T-helper 9 cell (primary cell): ENCODE data around the gene ZNF695.
A peak's percentile ranks its signal among the peaks of the same experiment; 100 is the strongest.
"Not testable (repeated sequence)": the region's sequence is repeated elsewhere in the genome, so short reads cannot be mapped to it uniquely, and the experiment has no call there.

Experiments used
- DNase-seq: peaks from one replicate; pipeline ENCODE4 v3.0.0-alpha.2; 2020
- total RNA-seq, 2 donors: gene quantifications; one replicate each; lab custom pipeline; 2026; lab: John Stamatoyannopoulos, UW

Gene ZNF695
- 0.07 to 0.24 reads per million in 2 donors for total RNA-seq

GRCh38 chr1:247007511-247008405, at the start of gene ZNF695:
Gene ZNF695, minus strand, starts transcription at chr1:247008057. Its CDS starts 149 bp downstream, at chr1:247007908.
- peak; percentile 1 for DNase-seq

GRCh38 chr1:247056071-247056470, 48.2 kb upstream of the ZNF695 start:
- DNase-seq, result no peak

DNA sequence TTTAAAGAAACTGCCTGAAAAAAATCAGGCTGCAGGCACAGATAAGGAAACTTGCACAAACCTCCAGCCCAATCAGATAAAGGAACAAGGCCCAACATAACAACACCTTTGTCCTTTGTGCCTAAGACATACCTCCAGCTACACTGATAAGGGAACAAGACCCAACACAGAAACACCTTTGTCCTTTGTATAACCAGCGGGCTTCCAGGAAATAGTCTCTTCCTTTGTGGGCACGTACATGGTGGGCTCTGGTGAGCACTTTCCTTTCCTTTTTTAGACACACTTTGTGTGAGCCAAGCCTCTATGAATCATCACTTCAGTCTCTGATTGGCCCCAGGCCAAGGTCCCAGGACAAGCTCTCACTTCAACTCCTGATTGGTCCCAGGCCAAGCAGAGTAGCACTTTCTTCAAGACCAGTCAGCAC, 47.1 kb upstream of the ZNF695 start:
- no peak for DNase-seq

- DNase-seq, result no peak
Observed at GRCh38 chr1:247047702-247048101, 39.8 kb upstream of the ZNF695 start.

GRCh38 chr1:247047260-247047659, 39.4 kb upstream of the ZNF695 start:
- DNase-seq, result no peak

- no peak for DNase-seq
Observed at GRCh38 chr1:247043406-247043805, 35.5 kb upstream of the ZNF695 start.

DNA sequence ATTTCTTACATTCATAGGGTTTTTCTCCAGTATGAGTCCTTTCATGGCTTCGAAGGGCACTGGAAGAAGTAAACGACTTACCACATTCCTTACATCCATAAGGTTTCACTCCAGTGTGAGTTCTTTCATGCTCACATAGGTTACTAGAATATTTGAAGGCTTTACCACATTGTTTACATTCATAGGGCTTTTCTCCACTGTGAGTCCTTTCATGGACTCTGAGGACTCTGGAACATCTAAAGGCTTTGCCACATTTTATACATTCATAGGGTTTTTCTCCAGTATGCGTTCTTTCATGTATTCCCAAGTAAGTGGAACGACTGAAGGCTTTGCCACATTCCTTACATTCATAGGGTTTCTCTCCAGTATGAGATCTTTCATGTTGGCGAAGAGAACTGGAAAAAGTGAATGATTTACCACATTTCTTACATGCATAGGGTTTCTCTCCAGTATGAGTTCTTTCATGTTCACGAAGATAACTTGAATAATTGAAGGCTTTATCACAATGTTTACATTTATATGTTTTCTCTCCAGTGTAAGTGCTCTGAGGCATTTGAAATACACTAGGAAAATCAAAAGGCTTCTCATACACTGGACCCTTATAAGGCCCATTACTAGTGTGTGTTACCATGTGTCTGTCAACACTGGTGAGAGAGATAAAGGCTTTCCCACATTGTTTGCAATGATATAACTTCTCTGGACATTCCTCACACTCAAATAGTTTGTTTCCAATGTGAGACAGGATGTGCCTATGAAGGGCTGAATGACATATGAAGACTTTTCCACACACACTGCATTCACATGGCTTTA, 29.9 kb upstream of the ZNF695 start:
- DNase-seq, result no peak

- not testable (repeated sequence) for DNase-seq
Observed at GRCh38 chr1:247032306-247032705, 24.4 kb upstream of the ZNF695 start.

- not testable (repeated sequence) for DNase-seq
Observed at GRCh38 chr1:247024658-247025057, 16.8 kb upstream of the ZNF695 start.

GRCh38 chr1:247013391-247013790, 5.5 kb upstream of the ZNF695 start:
- no peak for DNase-seq

GRCh38 chr1:247008406-247008799, 546 bp upstream of the ZNF695 start:
- DNase-seq, result no peak

- not testable (repeated sequence) for DNase-seq
Observed at GRCh38 chr1:247004081-247004480, 3.8 kb downstream of the ZNF695 start.

DNA sequence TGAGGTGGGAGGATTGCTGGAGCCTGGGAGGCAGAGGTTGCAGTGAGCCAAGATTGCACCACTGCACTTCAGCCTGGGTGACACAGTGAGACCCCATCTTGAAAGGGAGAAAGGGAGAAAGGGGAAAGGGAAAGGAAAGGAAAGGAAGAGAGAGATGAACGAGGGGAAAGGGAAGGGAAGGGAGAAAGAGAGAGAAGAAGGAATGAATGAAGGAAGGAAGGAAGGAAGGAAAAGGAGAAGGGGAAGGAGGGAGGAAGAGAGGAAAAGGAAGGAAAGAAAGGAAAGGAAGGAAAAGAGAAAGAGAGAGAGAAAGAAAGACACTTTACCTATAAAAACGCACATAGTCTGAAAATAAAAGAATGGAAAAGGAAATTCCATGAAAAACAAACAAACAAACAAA, 18.0 kb downstream of the ZNF695 start:
- no peak for DNase-seq

- no peak for DNase-seq
Observed at GRCh38 chr1:246988316-246988715, 19.5 kb downstream of the ZNF695 start.

DNA sequence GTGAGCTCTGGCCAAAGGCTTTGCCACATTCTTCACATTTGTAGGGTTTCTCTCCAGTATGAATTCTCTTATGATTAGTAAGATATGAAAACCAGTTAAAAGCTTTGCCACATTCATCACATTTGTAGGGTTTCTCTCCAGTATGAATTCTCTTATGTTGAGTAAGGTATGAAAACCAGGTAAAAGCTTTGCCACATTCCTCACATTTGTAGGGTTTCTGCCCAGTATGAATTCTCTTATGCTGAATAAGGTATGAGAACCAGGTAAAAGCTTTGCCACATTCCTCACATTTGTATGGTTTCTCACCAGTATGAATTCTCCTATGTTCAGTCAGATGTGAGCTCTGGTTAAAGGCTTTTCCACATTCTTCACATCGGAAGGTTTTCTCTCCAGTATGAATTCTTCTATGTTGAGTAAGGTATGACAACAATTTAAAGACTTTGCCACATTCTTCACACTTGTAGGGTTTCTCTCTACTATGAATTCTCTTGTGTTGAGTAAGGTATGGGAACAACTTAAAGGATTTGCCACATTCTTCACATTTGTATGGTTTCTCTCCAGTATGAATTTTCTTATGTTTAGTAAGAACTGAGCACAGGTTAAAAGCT, 20.7 kb downstream of the ZNF695 start:
- no peak for DNase-seq

- no peak for DNase-seq
Observed at GRCh38 chr1:246978785-246979184, 29.1 kb downstream of the ZNF695 start.

GRCh38 chr1:246978281-246978680, 29.6 kb downstream of the ZNF695 start:
- no peak for DNase-seq

DNA sequence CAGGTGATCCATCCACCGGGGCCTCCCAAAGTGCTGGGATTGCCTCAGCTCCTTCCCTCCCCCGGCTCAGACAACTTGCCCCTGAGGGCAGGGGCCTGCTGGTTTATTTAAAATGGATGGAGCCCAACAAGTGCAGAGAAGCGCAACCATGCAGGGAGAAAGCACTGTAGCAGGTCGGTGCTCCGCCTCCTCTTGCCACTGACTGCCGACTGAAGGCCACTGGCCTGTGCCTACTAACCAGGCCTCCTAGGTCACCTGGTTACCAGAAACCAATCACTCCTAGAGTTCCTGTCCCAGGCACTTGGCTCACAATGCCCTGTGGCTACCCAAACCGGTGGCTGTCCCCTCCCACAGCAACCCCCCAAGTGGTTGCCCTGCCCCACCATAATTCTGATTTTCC, 35.9 kb downstream of the ZNF695 start:
- no peak for DNase-seq

DNA sequence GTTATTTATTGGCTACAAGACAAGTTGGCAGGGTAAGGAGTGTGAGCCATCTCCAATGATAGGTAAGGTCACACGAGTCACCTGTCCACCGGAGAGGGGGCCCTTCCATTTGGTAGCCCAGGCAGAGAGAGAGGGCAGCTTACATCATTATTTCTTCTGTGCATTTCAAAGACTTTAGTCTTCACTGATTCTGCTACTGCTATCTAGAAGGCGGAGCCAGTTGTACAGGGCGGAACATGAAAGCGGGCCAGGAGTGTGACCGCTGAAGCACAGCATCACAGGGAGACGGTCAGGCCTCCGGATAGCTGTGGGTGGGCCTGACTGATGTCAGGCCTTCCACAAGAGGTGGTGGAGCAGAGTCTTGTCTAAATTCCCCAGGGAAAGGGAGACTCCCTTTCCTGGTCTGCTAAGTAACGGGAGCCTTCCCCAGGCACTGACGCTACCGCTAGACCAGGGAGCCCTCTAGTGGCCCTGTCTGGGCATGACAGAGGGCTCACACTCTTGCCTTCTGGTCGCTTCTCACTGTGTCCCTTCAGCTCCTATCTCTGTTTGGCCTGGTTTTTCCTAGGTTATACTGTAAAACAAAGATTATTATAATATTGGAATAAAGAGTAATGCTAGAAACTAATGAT, 36.7 kb downstream of the ZNF695 start:
- peak; percentile 28 for DNase-seq

DNA sequence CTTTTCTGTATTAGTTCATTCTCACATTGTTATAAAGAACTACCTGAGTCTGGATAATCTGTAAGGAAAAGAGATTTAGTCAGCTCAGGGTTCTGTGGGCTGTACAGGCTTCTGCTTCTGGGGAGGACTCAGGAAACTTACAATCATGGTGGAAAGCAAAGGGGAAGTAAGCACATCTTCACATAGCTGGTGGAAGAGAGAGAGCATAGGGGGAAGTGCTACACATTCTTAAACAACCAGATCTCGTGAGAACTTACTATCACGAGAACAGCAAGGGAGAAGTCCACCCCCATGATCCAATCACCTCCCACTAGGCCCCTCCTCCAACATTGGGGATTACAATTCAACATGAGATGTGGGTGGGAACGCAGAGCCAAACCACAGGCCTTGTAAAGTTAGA, 38.2 kb downstream of the ZNF695 start:
- DNase-seq, result no peak

GRCh38 chr1:246966502-246966901, 41.4 kb downstream of the ZNF695 start:
- no peak for DNase-seq

GRCh38 chr1:246959944-246960693, 47.7 kb downstream of the ZNF695 start:
- DNase-seq, result no peak
